Nephron (organoid): ENCODE results near the gene ANKRD11.

Source experiments
- H3K27ac Mint-ChIP-seq, 3 experiments: 2 replicates each; pipeline ENCODE4 v1.8.0; 2020; ENCODE audit warnings: mixed read lengths in 3 of 3, mild to moderate bottlenecking in 2 of 3, moderate library complexity in 1 of 3
- H3K27me3 Mint-ChIP-seq: 2 replicates; pipeline ENCODE4 v1.8.0; 2021; ENCODE audit warnings: low read depth, mild to moderate bottlenecking, moderate library complexity, mixed read lengths
- H3K36me3 Mint-ChIP-seq: 2 replicates; pipeline ENCODE4 v1.8.0; 2020; ENCODE audit warnings: low read depth, mixed read lengths
- H3K4me1 Mint-ChIP-seq: 2 replicates; pipeline ENCODE4 v1.8.0; 2020; ENCODE audit warnings: mixed read lengths
- H3K4me3 Mint-ChIP-seq, 3 experiments: 2 replicates each; pipeline ENCODE4 v1.8.0; 2020; ENCODE audit warnings: mild to moderate bottlenecking in 3 of 3, mixed read lengths in 3 of 3, moderate library complexity in 2 of 3
- H3K9me3 Mint-ChIP-seq: 2 replicates; pipeline ENCODE4 v1.8.0; 2020; ENCODE audit warnings: mixed read lengths
- CTCF ChIP-seq, 3 experiments: fragments of 200-600 bp; sonication (generic); IDR thresholded peaks; one replicate each; pipeline ENCODE4 v1.5.0; 2021; ENCODE audit warnings: antibody characterized with exemption in 3 of 3; ENCODE audit not compliant: unreplicated experiment in 3 of 3

ANKRD11 gene

GRCh38 chr16:89482150-89482816 is 8.1 kb downstream of the ANKRD11 start:
- peaks cover 75% of the 10 kb centered on the region for H3K4me1 Mint-ChIP-seq
- no peak overlapping the region for H3K4me3 Mint-ChIP-seq
- H3K27ac Mint-ChIP-seq = peak overlapping the region in 2 of 3 experiments; percentile 5 to 56
- peaks cover 5% of the 10 kb centered on the region for H3K36me3 Mint-ChIP-seq
- TF ChIP-seq CTCF (IDR thresholded peaks at IDR 0.05; ENCODE audit: unreplicated experiment in 3 of 3) = no peak
- no peaks in the 10 kb centered on the region for H3K9me3 Mint-ChIP-seq
- H3K27me3 Mint-ChIP-seq = no peaks in the 10 kb centered on the region

GRCh38 chr16:89481356-89481955 is 8.9 kb downstream of the ANKRD11 start:
- Mint-ChIP-seq H3K9me3 (no peaks in the 10 kb centered on the region), H3K27ac (peak overlapping the region in 1 of 3 experiments; percentile 5), H3K36me3 (peaks cover 5% of the 10 kb centered on the region), H3K4me3 (no peak overlapping the region), H3K4me1 (peaks cover 74% of the 10 kb centered on the region), H3K27me3 (no peaks in the 10 kb centered on the region)
- TF ChIP-seq CTCF (IDR thresholded peaks at IDR 0.05; ENCODE audit: unreplicated experiment in 3 of 3) = no peak

- H3K4me1 Mint-ChIP-seq = peaks cover 64% of the 10 kb centered on the region
- peak overlapping the region; percentile 5 to 58 (median 30) for H3K27ac Mint-ChIP-seq
- no peaks in the 10 kb centered on the region for H3K27me3 Mint-ChIP-seq
- H3K36me3 Mint-ChIP-seq = peaks cover 5% of the 10 kb centered on the region
- no peak for TF ChIP-seq CTCF (IDR thresholded peaks at IDR 0.05; ENCODE audit: unreplicated experiment in 3 of 3)
- no peak overlapping the region for H3K4me3 Mint-ChIP-seq
- no peaks in the 10 kb centered on the region for H3K9me3 Mint-ChIP-seq
Observed at GRCh38 chr16:89478576-89479221, 11.7 kb downstream of the ANKRD11 start.

- Mint-ChIP-seq H3K27me3 (no peaks in the 10 kb centered on the region), H3K9me3 (no peaks in the 10 kb centered on the region), H3K36me3 (peaks cover 1% of the 10 kb centered on the region), H3K4me3 (no peak overlapping the region), H3K27ac (peak overlapping the region in 1 of 3 experiments; percentile 10), H3K4me1 (peaks cover 68% of the 10 kb centered on the region)
- TF ChIP-seq CTCF (IDR thresholded peaks at IDR 0.05; ENCODE audit: unreplicated experiment in 3 of 3) = no peak
Observed at GRCh38 chr16:89476811-89477261, 13.5 kb downstream of the ANKRD11 start.

- peaks cover 4% of the 10 kb centered on the region for H3K36me3 Mint-ChIP-seq
- peak overlapping the region in 1 of 3 experiments; percentile 10 for H3K27ac Mint-ChIP-seq
- TF ChIP-seq CTCF (IDR thresholded peaks at IDR 0.05; ENCODE audit: unreplicated experiment in 3 of 3) = no peak
- no peaks in the 10 kb centered on the region for H3K27me3 Mint-ChIP-seq
- peaks cover 63% of the 10 kb centered on the region for H3K4me1 Mint-ChIP-seq
- H3K9me3 Mint-ChIP-seq = no peaks in the 10 kb centered on the region
- no peak overlapping the region for H3K4me3 Mint-ChIP-seq
Observed at GRCh38 chr16:89476379-89476778, 14.0 kb downstream of the ANKRD11 start.
